Effector memory CD4-positive, alpha-beta T cell (primary cell): ENCODE measurements around the gene LIN28B.

Experiments
- DNase-seq, 3 donors: peaks; one replicate each; pipeline ENCODE4 v3.0.0-alpha.2; 2020
- H3K27ac ChIP-seq: 2 replicates; pipeline ENCODE4 v1.7.0; 2013; ENCODE audit warnings: mild to moderate bottlenecking, low read length, moderate library complexity; ENCODE audit not compliant: insufficient read depth, poor library complexity, severe bottlenecking
- H3K27me3 ChIP-seq: replicated peaks from 2 replicates; pipeline ENCODE4 v1.7.0; 2013; ENCODE audit warnings: mild to moderate bottlenecking, low read length; ENCODE audit not compliant: insufficient read depth, control insufficient read depth, poor library complexity, severe bottlenecking
- H3K36me3 ChIP-seq: 2 replicates; pipeline ENCODE4 v1.7.0; 2013; ENCODE audit warnings: mild to moderate bottlenecking, low read length, moderate library complexity; ENCODE audit not compliant: control insufficient read depth, insufficient read depth
- H3K4me1 ChIP-seq: 2 replicates; pipeline ENCODE4 v1.7.0; 2013; ENCODE audit warnings: low read length, mild to moderate bottlenecking; ENCODE audit not compliant: control insufficient read depth, insufficient read depth, poor library complexity, severe bottlenecking
- H3K4me3 ChIP-seq: 2 replicates; pipeline ENCODE4 v1.7.0; 2013; ENCODE audit warnings: low read length, low read depth, mild to moderate bottlenecking; ENCODE audit not compliant: insufficient read depth, poor library complexity, severe bottlenecking
- H3K9me3 ChIP-seq: 2 replicates; pipeline ENCODE4 v1.7.0; 2013; ENCODE audit warnings: mild to moderate bottlenecking, low read length, moderate library complexity; ENCODE audit not compliant: control insufficient read depth

LIN28B gene

DNA sequence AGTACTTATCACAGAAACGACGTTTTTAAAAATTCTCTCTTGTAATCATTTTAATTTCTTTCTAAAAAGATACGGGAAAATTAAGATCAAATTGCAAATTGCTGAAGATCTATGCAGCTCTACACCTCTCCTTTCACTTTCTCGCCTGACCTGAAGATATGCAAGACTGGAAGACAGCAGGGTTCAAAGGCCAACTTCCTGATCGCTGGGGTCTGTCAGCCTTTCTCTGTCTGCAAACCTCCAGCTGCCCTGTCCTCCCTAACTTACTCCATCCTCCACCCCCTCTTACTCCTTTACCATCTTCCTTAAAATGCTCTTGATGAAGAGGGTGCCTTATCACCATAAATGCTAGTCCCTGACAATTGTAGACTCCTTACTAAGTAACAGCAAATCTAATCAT, 159.2 kb downstream of the LIN28B start:
- no peaks in the 10 kb centered on the region for H3K27me3 ChIP-seq

DNA sequence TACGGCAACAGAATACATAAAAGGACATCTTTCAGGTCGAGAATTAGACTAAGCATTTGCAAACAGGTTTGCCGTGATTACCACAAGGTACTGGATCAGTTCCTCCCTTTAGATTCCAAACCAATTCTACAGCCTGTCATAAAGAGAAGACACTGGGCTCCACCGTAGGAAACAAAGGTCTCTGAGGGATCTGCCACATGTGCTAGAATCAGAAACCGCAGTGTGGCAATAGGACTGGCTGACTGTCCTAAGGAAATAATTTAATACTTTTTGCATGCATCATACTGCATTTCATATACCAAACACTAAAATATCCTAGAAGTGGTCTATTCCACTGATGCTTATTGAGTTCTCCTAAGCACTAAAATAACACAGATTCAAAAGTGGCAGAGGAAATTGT, 163.7 kb downstream of the LIN28B start:
- Histone ChIP-seq H3K4me1 (no peaks in the 10 kb centered on the region), H3K27me3 (no peaks in the 10 kb centered on the region), H3K4me3 (no peak overlapping the region), H3K36me3 (no peaks in the 10 kb centered on the region), H3K27ac (no peak overlapping the region), H3K9me3 (no peaks in the 10 kb centered on the region)
- DNase-seq: no peak

More for the DNA sequence above, 159.2 kb downstream of the LIN28B start:
- Histone ChIP-seq H3K9me3 (no peaks in the 10 kb centered on the region), H3K4me3 (no peak overlapping the region), H3K27ac (no peak overlapping the region), H3K36me3 (no peaks in the 10 kb centered on the region), H3K4me1 (no peaks in the 10 kb centered on the region)
- DNase-seq: no peak

DNA sequence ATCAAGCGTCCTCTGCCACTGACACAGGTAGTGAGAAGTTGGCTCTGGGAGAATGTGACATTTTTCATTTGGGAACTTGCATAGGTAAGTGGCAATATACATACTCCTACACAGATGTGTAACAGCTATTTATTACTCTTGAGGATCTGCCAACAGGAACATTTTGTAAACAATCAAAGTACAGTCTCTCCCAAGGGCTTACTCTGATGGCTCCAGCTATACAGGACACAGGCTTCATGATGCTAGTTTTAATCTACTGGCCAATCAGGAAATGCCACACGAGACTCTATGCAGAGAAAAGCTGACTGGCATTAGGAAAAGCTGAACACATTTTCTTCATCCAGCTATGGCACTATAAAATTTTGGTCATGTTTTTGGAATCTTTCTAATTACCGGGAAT, 165.1 kb downstream of the LIN28B start:
- H3K4me1 ChIP-seq: no peaks in the 10 kb centered on the region
- no peaks in the 10 kb centered on the region for H3K36me3 ChIP-seq
- DNase-seq: no peak
- H3K4me3 ChIP-seq: no peak overlapping the region
- no peak overlapping the region for H3K27ac ChIP-seq
- no peaks in the 10 kb centered on the region for H3K9me3 ChIP-seq
- H3K27me3 ChIP-seq: no peaks in the 10 kb centered on the region

GRCh38 chr6:105122717-105123116, 165.8 kb downstream of the LIN28B start:
- no peaks in the 10 kb centered on the region for H3K36me3 ChIP-seq
- no peaks in the 10 kb centered on the region for H3K9me3 ChIP-seq
- no peak overlapping the region for H3K27ac ChIP-seq
- no peaks in the 10 kb centered on the region for H3K27me3 ChIP-seq
- H3K4me1 ChIP-seq: no peaks in the 10 kb centered on the region
- DNase-seq: no peak
- no peak overlapping the region for H3K4me3 ChIP-seq
